ENCODE measurements around the gene NFE2L3. TPM values are rescaled to one million over a fixed set of nuclear protein-coding genes. Genes with fewer than 3 reads are reported as not detected.

NFE2L3 gene
- total and polyA plus RNA-seq, 2 of the 4 experiments (the other 2 are of a cell fraction): 28.0 to 43.2 TPM

DNA sequence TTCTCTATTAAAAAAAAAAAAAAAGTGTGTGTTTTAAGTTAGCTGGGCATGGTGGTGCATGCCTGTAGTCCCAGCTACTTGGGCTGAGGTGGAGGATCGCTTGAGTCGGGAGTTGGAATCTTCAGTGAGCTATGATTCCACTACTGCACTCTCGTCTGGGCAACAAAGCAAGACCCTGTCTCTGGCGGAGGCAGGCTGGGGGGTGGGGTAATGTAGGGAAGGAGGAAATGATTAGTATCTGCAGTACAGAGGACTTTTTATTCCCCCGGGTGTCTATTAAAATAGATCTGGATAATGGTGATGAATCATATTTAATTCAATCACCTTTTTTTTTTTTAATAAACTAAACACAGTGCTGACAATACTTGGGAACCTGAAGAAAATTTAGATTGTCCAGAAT lies 56.0 kb downstream of the NFE2L3 start:
- no peak overlapping the region for H3K23ac ChIP-seq (ENCODE audit: low read depth, low read length)
- no CpG with 5 or more reads among the region's 5 CpGs for WGBS, 2 experiments (ENCODE audit: extremely low coverage in 2 of 2, insufficient read length in 1 of 2)
- H4K8ac ChIP-seq (ENCODE audit: low read depth in 2 of 2, low read length in 2 of 2): no peak overlapping the region
- H2AFZ ChIP-seq (replicated peaks; ENCODE audit: low read length, poor library complexity): no peak overlapping the region
- dilution Hi-C loops (cut with HindIII; ENCODE audit: low sequenced_read_pairs, unreplicated experiment) (no loop called here), intact Hi-C loops (cut with micrococcal nuclease) (loop anchor here (10.0 kb wide), 1 partner anchor 353 kb away; no protein-coding TSS in a partner anchor), in situ Hi-C loops (cut with MboI; ENCODE audit: low sequenced_read_pairs) (loop anchor here (10.0 to 25.0 kb wide), 3 partner anchors 353 to 654 kb away; partner anchors contain the start of gene SKAP2)
- no TSS peak for BruUV-seq (replicated peaks)
- H4K91ac ChIP-seq (ENCODE audit: insufficient read depth, low read depth, low read length): no peak overlapping the region
- no peak overlapping the region for H3K4me3 ChIP-seq (ENCODE audit: insufficient read depth, low read depth, low read length)
- no peak overlapping the region for H3K18ac ChIP-seq (ENCODE audit: low read depth, low read length)
- H4K5ac ChIP-seq (ENCODE audit: low read depth, low read length): no peak overlapping the region
- DNase-seq: no peak
- H3K79me1 ChIP-seq (ENCODE audit: low read depth in 1 of 2, low read length in 2 of 2): peaks cover 14 to 19% of the 10 kb centered on the region in 2 experiments; a peak in 3 of 4 replicates
- H4K20me1 ChIP-seq (ENCODE audit: insufficient read depth, low read length): peaks cover 32% of the 10 kb centered on the region
- no peak overlapping the region for H3K4ac ChIP-seq (ENCODE audit: low read depth, low read length)
- H3K9me1 ChIP-seq (ENCODE audit: insufficient read depth, low read length): no peaks in the 10 kb centered on the region; the same call in 1 of the 2 replicates
- POLR2A ChIA-PET (ENCODE audit: unreplicated experiment): no interaction called here
- no peak for TF ChIP-seq MXI1 (IDR thresholded peaks at IDR 0.05; ENCODE audit: borderline replicate concordance, low read depth, low read length)
- no peak for TF ChIP-seq NFE2L2 (IDR thresholded peaks at IDR 0.05; ENCODE audit: low read depth, low read length)
- no peak for TF ChIP-seq CHD1 (IDR thresholded peaks at IDR 0.05; ENCODE audit: low read depth, low read length)
- no peak for TF ChIP-seq RFX5 (IDR thresholded peaks at IDR 0.05; ENCODE audit: low read depth, low read length)
- no peak for TF ChIP-seq BHLHE40 (IDR thresholded peaks at IDR 0.05; ENCODE audit: low read depth, low read length)
- no peak for TF ChIP-seq RAD21 (IDR thresholded peaks at IDR 0.05; ENCODE audit: low read length)
- TF ChIP-seq SMC3 (IDR thresholded peaks at IDR 0.05; ENCODE audit: low read depth, low read length): no peak
- TF ChIP-seq CEBPB (IDR thresholded peaks at IDR 0.05; ENCODE audit: low read depth, low read length): no peak
- TF ChIP-seq MAFK (IDR thresholded peaks at IDR 0.05; ENCODE audit: low read depth, low read length): no peak
- H3K56ac ChIP-seq (ENCODE audit: extremely low read depth, insufficient read depth, low read length): no peak overlapping the region
- no peak overlapping the region for H3K9ac ChIP-seq (ENCODE audit: low read depth, low read length)
- H3K36me3 ChIP-seq (ENCODE audit: control insufficient read depth, insufficient read depth, low read length): peaks cover 41% of the 10 kb centered on the region
- CTCF ChIA-PET: interaction anchor here (0.6 kb wide), 1 partner anchor 113 kb away, joined by 3 read pairs; no protein-coding TSS in a partner anchor
- H3K14ac ChIP-seq (replicated peaks; ENCODE audit: low read depth, low read length): no peak overlapping the region
- no peak overlapping the region for H3K4me2 ChIP-seq (ENCODE audit: low read depth, low read length)
- no peak overlapping the region for H2BK15ac ChIP-seq (ENCODE audit: low read depth, low read length)
- no peak overlapping the region for H2AK9ac ChIP-seq (replicated peaks; ENCODE audit: low read depth, low read length, poor library complexity)
- no peaks in the 10 kb centered on the region for H3K9me3 ChIP-seq (ENCODE audit: control insufficient read depth, insufficient read depth, low read length)
- H2BK120ac ChIP-seq (ENCODE audit: low read depth, low read length): no peak overlapping the region
- H2AK5ac ChIP-seq (ENCODE audit: low read depth, low read length): no peak overlapping the region
- ATAC-seq (ENCODE audit: low read depth): no peak
- H2BK5ac ChIP-seq (ENCODE audit: low read depth, low read length, poor library complexity, severe bottlenecking): no peak overlapping the region
- no peaks in the 10 kb centered on the region for H3K4me1 ChIP-seq (ENCODE audit: control insufficient read depth, insufficient read depth, low read length)
- H3K27ac ChIP-seq (ENCODE audit: insufficient read depth, low read length): no peak overlapping the region
- H2BK20ac ChIP-seq (ENCODE audit: low read depth, low read length): no peak overlapping the region
- no peaks in the 10 kb centered on the region for H3K27me3 ChIP-seq (ENCODE audit: control insufficient read depth, insufficient read depth, low read length)
